Sigmoid colon (tissue), 7 donors: ENCODE measurements around the gene RELL1. TPM values are rescaled to one million over a fixed set of nuclear protein-coding genes. Genes with fewer than 3 reads are reported as not detected.

ENCODE experiments used
- DNase-seq: peaks from one replicate; pipeline ENCODE4 v3.0.0-alpha.2; 2019
- H3K27ac ChIP-seq, 4 donors: fragments of 200-600 bp; sonication (generic); one replicate each; pipeline ENCODE4 v1.5.1; 2016 to 2019; ENCODE audit warnings: mild to moderate bottlenecking in 1 of 4
- H3K27me3 ChIP-seq, 3 donors: fragments of 200-600 bp; sonication (generic); one replicate each; pipeline ENCODE4 v1.5.1; 2019; ENCODE audit warnings: mild to moderate bottlenecking in 1 of 3
- H3K36me3 ChIP-seq, 4 donors: fragments of 200-600 bp; sonication (generic); one replicate each; pipeline ENCODE4 v1.5.1; 2016 to 2019
- H3K4me1 ChIP-seq, 4 donors: fragments of 200-600 bp; sonication (generic); one replicate each; pipeline ENCODE4 v1.5.1; 2017 to 2019
- H3K4me3 ChIP-seq, 4 donors: fragments of 200-600 bp; sonication (generic); one replicate each; pipeline ENCODE4 v1.5.1; 2017 to 2019; ENCODE audit warnings: mild to moderate bottlenecking in 2 of 4, moderate library complexity in 1 of 4
- H3K9me3 ChIP-seq, 4 donors: fragments of 200-600 bp in 3 of 4; sonication (generic) in 3 of 4; one replicate each; pipeline versions ENCODE4 v1.5.1 to v1.6.1; 2013 to 2019
- EP300 ChIP-seq, 4 donors: sonication (generic); formaldehyde crosslinking; IDR thresholded peaks; one replicate each; pipeline ENCODE4 v1.6.1; 2017; ENCODE audit warnings: antibody characterized with exemption in 4 of 4
- POLR2A ChIP-seq, 2 donors: fragments of 450-650 bp; IDR thresholded peaks; one replicate each; pipeline ENCODE4 v1.6.1; 2016; ENCODE audit warnings: antibody characterized with exemption in 2 of 2, mild to moderate bottlenecking in 2 of 2, moderate library complexity in 2 of 2
- POLR2AphosphoS5 ChIP-seq, 4 donors: sonication (generic); formaldehyde crosslinking; IDR thresholded peaks; one replicate each; pipeline ENCODE4 v1.6.1; 2017; ENCODE audit warnings: antibody characterized with exemption in 4 of 4
- WGBS, 2 donors: extraction: QIAGEN DNeasy Blood & Tissue Kit; methylation state at CpG; one replicate each; pipeline ENCODE4 v1.1.7; 2013; 5-methylcytosine and 5-hydroxymethylcytosine counted together
- intact Hi-C: fragments of 100-400 bp; cut with DNase I; formaldehyde crosslinking; loops from one replicate; pipeline ENCODE4 v1.15.1; 2023
- polyA plus RNA-seq, 3 donors: library from polyadenylated mRNA; stranded (reverse); fragments of 200-250 nt; gene quantifications; one replicate each; pipeline ENCODE4 v1.2.3, GENCODE V29; 2013
- total RNA-seq, 4 donors: library from RNA; depleted of rRNA; stranded (reverse); fragments of >200 nt; gene quantifications; one replicate each; pipeline ENCODE4 v1.1.0, GENCODE V29; 2016
- TF ChIP-seq, protein P1 (sequence below), 4 experiments: fragments of 450-650 bp in 3 of 4; fragments of 200-600 bp in 1 of 4; IDR thresholded peaks; one replicate each; pipeline ENCODE4 v1.5.1; 2016 to 2019; ENCODE audit warnings: antibody characterized with exemption in 4 of 4, mild to moderate bottlenecking in 3 of 4, moderate library complexity in 2 of 4
- donor health status: healthy with polysubstance abuse.
- donor health status: Bipolar disorder and iron deficiency.
- donor health status: healthy.

The RELL1 gene
- total and polyA plus RNA-seq, 7 donors = 4.2 to 63.2 (median 38.8) TPM

DNA sequence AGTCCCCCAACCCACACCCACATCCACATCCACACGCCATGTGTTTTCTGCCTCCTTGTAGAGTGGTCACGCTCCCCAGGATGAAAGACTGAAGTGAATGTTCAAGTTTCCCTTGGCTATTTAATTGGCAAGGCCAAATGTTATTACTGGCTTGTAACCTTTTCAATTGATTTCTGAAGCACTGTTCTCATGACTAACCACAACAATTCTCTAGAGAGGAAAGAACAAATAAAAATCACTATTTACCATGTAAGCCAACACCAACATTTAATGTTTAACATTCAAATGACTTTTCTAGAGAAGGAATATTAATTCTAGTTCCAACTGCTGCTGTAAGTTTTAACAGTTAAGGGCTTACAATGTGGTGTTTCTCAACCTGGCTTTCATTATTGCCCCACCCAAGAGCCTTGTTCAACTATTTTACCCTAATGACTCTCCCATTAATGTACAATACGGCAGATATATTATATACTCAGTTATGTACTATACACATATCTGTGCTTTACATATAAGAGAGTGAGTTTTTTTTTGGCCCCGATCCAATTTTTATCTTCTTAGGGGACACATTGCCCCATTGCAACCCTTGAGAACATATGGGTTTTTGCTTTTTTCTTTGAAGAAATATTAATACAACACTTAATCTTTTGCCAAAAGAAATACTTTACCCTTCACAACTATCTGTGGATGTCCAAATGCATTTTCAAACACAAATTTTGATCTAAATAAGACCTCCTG, 46.5 kb downstream of the RELL1 start:
- WGBS, 2 donors = 93 to 95% methylated on average over 4 of the region's 4 CpGs
- no peak overlapping the region for H3K27ac ChIP-seq
- no peak overlapping the region for H3K4me3 ChIP-seq
- no peaks in the 10 kb centered on the region for H3K27me3 ChIP-seq
- intact Hi-C loops = no loop called here
- H3K4me1 ChIP-seq = no peaks in the 10 kb centered on the region
- H3K36me3 ChIP-seq = peaks cover 0 to 24% (median 2%) of the 10 kb centered on the region in 4 donors
- no peak for DNase-seq
- no peaks in the 10 kb centered on the region for H3K9me3 ChIP-seq
- TF ChIP-seq EP300 (IDR thresholded peaks at IDR 0.05) (no peak), POLR2A (IDR thresholded peaks at IDR 0.05) (no peak), POLR2AphosphoS5 (IDR thresholded peaks at IDR 0.05) (no peak)
- TF ChIP-seq, protein P1, sequence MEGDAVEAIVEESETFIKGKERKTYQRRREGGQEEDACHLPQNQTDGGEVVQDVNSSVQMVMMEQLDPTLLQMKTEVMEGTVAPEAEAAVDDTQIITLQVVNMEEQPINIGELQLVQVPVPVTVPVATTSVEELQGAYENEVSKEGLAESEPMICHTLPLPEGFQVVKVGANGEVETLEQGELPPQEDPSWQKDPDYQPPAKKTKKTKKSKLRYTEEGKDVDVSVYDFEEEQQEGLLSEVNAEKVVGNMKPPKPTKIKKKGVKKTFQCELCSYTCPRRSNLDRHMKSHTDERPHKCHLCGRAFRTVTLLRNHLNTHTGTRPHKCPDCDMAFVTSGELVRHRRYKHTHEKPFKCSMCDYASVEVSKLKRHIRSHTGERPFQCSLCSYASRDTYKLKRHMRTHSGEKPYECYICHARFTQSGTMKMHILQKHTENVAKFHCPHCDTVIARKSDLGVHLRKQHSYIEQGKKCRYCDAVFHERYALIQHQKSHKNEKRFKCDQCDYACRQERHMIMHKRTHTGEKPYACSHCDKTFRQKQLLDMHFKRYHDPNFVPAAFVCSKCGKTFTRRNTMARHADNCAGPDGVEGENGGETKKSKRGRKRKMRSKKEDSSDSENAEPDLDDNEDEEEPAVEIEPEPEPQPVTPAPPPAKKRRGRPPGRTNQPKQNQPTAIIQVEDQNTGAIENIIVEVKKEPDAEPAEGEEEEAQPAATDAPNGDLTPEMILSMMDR (IDR thresholded peaks at IDR 0.05) = no peak

DNA sequence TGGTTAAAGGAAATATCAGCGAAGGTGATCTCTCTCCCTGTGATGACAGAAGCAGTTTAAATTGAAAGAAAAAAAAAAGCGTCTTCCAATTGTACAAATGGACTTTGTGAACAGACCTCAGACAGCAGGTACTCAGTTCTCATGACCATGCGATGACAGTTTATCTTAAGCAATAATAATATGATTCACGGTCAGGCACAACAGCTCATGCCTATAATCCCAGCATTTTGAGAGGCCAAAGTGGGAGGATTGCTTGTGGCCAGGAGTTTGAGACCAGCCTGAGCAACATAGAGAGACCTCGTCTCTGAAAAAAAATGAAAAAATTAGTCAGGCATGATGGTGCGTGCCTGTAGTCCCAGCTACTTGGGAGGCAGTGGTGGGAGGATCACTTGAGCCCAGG, 51.0 kb downstream of the RELL1 start:
- peaks cover 0 to 13% (median 4%) of the 10 kb centered on the region in 4 donors for H3K4me1 ChIP-seq
- H3K36me3 ChIP-seq = peaks cover 0 to 43% (median 2%) of the 10 kb centered on the region in 4 donors
- 95 to 96% methylated on average over 6 of the region's 6 CpGs for WGBS, 2 donors
- no peaks in the 10 kb centered on the region for H3K9me3 ChIP-seq
- no peak overlapping the region for H3K27ac ChIP-seq
- H3K27me3 ChIP-seq = no peaks in the 10 kb centered on the region
- intact Hi-C loops = no loop called here
- H3K4me3 ChIP-seq = no peak overlapping the region
- no peak for DNase-seq
- no peak for TF ChIP-seq POLR2A (IDR thresholded peaks at IDR 0.05)
- no peak for TF ChIP-seq EP300 (IDR thresholded peaks at IDR 0.05)
- no peak for TF ChIP-seq POLR2AphosphoS5 (IDR thresholded peaks at IDR 0.05)
- TF ChIP-seq, protein P1 (IDR thresholded peaks at IDR 0.05) = no peak

DNA sequence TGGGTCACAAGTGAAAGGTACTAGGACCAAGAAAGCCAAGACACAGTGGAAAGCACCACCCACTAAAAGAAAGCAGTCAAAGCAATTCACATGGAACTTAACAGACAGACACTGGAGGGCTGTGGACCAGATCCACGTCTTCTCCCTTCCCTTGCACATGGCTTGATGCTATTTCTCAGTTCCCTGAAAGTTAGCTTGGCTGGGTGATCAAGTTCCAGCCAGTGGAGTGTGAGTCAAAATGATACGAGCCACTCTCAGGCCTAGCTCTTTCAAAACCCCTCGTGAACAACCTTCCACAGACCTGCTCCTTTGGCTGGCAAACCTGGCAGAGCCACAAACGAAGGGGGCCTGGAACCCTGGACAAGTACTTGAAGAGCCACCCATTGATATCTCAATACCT, 52.0 kb downstream of the RELL1 start:
- no peaks in the 10 kb centered on the region for H3K9me3 ChIP-seq
- no peak overlapping the region for H3K27ac ChIP-seq
- H3K4me1 ChIP-seq = peaks cover 0 to 17% (median 4%) of the 10 kb centered on the region in 4 donors
- H3K36me3 ChIP-seq = peaks cover 0 to 43% (median 4%) of the 10 kb centered on the region in 4 donors
- TF ChIP-seq, protein P1 (IDR thresholded peaks at IDR 0.05) = no peak
- no peak for TF ChIP-seq POLR2AphosphoS5 (IDR thresholded peaks at IDR 0.05)
- no peak for TF ChIP-seq EP300 (IDR thresholded peaks at IDR 0.05)
- TF ChIP-seq POLR2A (IDR thresholded peaks at IDR 0.05) = no peak
- H3K27me3 ChIP-seq = no peaks in the 10 kb centered on the region
- intact Hi-C loops = no loop called here
- H3K4me3 ChIP-seq = no peak overlapping the region
- DNase-seq = no peak
- 91 to 96% methylated on average over 4 of the region's 4 CpGs for WGBS, 2 donors

DNA sequence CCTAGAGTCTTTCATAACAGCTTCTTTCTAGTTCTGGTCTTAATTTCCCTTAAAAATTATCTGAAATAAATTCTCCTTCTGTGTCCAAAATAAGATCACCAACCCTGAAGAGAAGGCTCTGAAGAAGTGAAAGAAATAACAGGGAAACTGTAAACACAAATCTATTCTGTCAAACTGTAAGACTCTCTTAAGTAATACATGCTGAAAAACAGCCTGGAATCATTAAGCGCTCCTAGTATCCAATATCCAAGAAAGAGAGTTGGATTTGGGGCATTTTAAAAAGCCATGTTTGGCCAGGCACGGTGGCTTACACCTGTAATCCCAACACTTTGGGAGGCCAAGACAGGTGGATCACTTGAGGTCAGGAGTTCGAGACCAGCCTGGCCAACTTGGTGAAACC, 53.3 kb downstream of the RELL1 start:
- 93 to 95% methylated on average over 3 of the region's 3 CpGs for WGBS, 2 donors
- peak overlapping the region in 1 of 4 donors; percentile 5 for H3K27ac ChIP-seq
- H3K27me3 ChIP-seq = no peaks in the 10 kb centered on the region
- TF ChIP-seq EP300 (IDR thresholded peaks at IDR 0.05) (no peak), POLR2A (IDR thresholded peaks at IDR 0.05) (no peak), POLR2AphosphoS5 (IDR thresholded peaks at IDR 0.05) (no peak)
- TF ChIP-seq, protein P1 (IDR thresholded peaks at IDR 0.05) = no peak
- H3K4me1 ChIP-seq = peaks cover 0 to 23% (median 4%) of the 10 kb centered on the region in 4 donors
- intact Hi-C loops = no loop called here
- peaks cover 0 to 42% (median 4%) of the 10 kb centered on the region in 4 donors for H3K36me3 ChIP-seq
- H3K9me3 ChIP-seq = no peaks in the 10 kb centered on the region
- DNase-seq = no peak
- no peak overlapping the region for H3K4me3 ChIP-seq
